ENCODE data around the gene RIN1. TPM values are rescaled to one million over a fixed set of nuclear protein-coding genes. Genes with fewer than 3 reads are reported as not detected.

The RIN1 gene
- total RNA-seq, 1 experiment from 2014 or later, result 5.4 TPM

DNA sequence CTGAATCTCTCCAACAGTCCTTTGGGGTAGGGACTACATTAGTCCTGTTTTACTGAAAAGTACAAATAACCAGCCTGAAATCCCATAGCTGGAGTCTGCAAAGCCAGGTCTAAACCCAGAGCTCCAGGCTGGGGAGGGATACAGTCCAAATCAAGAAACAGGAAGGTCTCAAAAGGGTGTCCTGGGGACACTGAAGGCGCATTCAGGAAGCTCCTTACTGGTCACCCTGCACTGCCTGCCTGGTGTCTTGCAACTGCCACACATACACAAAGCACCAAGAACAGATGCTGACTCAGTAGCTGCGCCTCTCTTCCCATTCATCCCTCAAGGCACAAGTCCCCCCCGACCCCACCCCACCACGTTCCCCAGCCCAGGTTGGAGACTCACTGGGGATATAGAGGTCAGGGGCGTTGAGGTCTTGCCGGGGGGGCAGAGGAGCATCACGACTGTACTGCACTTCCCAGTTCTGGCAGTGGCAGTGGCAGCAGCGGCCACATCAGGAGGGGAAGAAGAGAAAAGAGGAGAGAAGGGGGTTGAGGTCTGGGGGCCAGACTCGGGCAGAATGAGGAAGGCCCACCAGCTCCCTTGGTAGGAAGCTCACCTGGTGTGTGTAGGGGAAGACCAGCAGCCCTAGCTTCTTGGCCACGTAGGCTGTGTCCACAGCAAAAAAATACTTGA, 48.9 kb downstream of the RIN1 start:
- Histone ChIP-seq H4K20me1 (ENCODE audit: control insufficient read depth, insufficient read depth, insufficient read length) (no peaks in the 10 kb centered on the region), H2AFZ (ENCODE audit: low read length) (no peak overlapping the region)

More for the DNA sequence above, 48.9 kb downstream of the RIN1 start:
- H3T11ph ChIP-seq (ENCODE audit: low read length), result no peak overlapping the region
- no peak overlapping the region for H3K18ac ChIP-seq (ENCODE audit: insufficient read length, low read depth, low read length)
- no peak overlapping the region for H2AK5ac ChIP-seq (ENCODE audit: insufficient read length, low read length)
- H4K5ac ChIP-seq (ENCODE audit: insufficient read length, low read depth, low read length), result no peak overlapping the region
- no peak overlapping the region for H3K27ac ChIP-seq (ENCODE audit: insufficient read length, low read depth, low read length)
- no peak overlapping the region for H2BK120ac ChIP-seq (ENCODE audit: low read depth, low read length, poor library complexity, severe bottlenecking)
- H3K23me2 ChIP-seq (ENCODE audit: insufficient read length, low read depth, low read length, poor library complexity, severe bottlenecking), result peaks cover 13% of the 10 kb centered on the region
- peak overlapping the region; percentile 72 to 86 for H3K4me3 Mint-ChIP-seq
- H4K8ac ChIP-seq (replicated peaks; ENCODE audit: insufficient read length, low read depth, low read length), result no peak overlapping the region
- H2BK5ac ChIP-seq (ENCODE audit: insufficient read length, low read length), result no peak overlapping the region
- no peak overlapping the region for H2BK20ac ChIP-seq (ENCODE audit: low read depth, low read length, poor library complexity, severe bottlenecking)
- DNase-seq, result no peak
- H3K27me3 ChIP-seq (ENCODE audit: insufficient read depth, low read length), result peaks cover 8% of the 10 kb centered on the region; the same call in 1 of the 2 replicates
- H3K27me3 Mint-ChIP-seq (ENCODE audit: low read depth), result peaks cover 23% of the 10 kb centered on the region
- peaks cover 0 to 9% (median 6%) of the 10 kb centered on the region in 3 experiments; a peak in 5 of 7 replicates for H3K36me3 Mint-ChIP-seq (ENCODE audit: insufficient read depth in 1 of 3, low read depth in 3 of 3)
- no peak overlapping the region for H2BK15ac ChIP-seq (ENCODE audit: low read depth, low read length)
- H3K9me3 ChIP-seq (ENCODE audit: control insufficient read depth, low read depth, low read length), result no peaks in the 10 kb centered on the region
- H3K4me2 ChIP-seq (ENCODE audit: insufficient read depth, insufficient read length, low read length), result no peak overlapping the region
- H3K4me1 Mint-ChIP-seq, result peaks cover 18 to 25% of the 10 kb centered on the region in 2 experiments
- H3K79me2 ChIP-seq (ENCODE audit: insufficient read depth, low read length), result peaks cover 1% of the 10 kb centered on the region; the same call in 1 of the 2 replicates
- H3K27ac Mint-ChIP-seq, result no peak overlapping the region
- H4K91ac ChIP-seq (ENCODE audit: insufficient read length, low read depth, low read length), result no peak overlapping the region
- H3K4me1 ChIP-seq (ENCODE audit: insufficient read depth, low read length), result peaks cover 6% of the 10 kb centered on the region
- no peak overlapping the region for H3K9ac ChIP-seq (ENCODE audit: extremely low read depth, insufficient read length, low read length)
- H3K23ac ChIP-seq (ENCODE audit: insufficient read length, low read depth, low read length), result no peak overlapping the region
- H3K9me3 Mint-ChIP-seq, result no peaks in the 10 kb centered on the region; a peak in 1 of 5 replicates
- H2BK12ac ChIP-seq (ENCODE audit: insufficient read length, low read depth, low read length), result no peak overlapping the region
- H3K14ac ChIP-seq (ENCODE audit: insufficient read depth, low read length), result no peak overlapping the region
- no peak overlapping the region for H3K4ac ChIP-seq (ENCODE audit: low read depth, low read length)
- WGBS (ENCODE audit: extremely low coverage, insufficient read length, low lambda C conversion rate), result no CpG with 5 or more reads among the region's 10 CpGs
- H3K56ac ChIP-seq (ENCODE audit: insufficient read length, low read depth, low read length), result no peak overlapping the region
- TF ChIP-seq, protein P1, sequence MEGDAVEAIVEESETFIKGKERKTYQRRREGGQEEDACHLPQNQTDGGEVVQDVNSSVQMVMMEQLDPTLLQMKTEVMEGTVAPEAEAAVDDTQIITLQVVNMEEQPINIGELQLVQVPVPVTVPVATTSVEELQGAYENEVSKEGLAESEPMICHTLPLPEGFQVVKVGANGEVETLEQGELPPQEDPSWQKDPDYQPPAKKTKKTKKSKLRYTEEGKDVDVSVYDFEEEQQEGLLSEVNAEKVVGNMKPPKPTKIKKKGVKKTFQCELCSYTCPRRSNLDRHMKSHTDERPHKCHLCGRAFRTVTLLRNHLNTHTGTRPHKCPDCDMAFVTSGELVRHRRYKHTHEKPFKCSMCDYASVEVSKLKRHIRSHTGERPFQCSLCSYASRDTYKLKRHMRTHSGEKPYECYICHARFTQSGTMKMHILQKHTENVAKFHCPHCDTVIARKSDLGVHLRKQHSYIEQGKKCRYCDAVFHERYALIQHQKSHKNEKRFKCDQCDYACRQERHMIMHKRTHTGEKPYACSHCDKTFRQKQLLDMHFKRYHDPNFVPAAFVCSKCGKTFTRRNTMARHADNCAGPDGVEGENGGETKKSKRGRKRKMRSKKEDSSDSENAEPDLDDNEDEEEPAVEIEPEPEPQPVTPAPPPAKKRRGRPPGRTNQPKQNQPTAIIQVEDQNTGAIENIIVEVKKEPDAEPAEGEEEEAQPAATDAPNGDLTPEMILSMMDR (conservative IDR thresholded peaks at IDR 0.05), result no peak
- H3K79me1 ChIP-seq (ENCODE audit: insufficient read depth, low read depth, low read length, poor library complexity, severe bottlenecking), result no peaks in the 10 kb centered on the region

All from H9 (cell line).